ENCODE results near the gene ZNF385C.

The ZNF385C gene

GRCh38 chr17:42081516-42082129 lies 16.6 kb downstream of the ZNF385C start:
- H3K4me3 ChIP-seq (replicated peaks; ENCODE audit: low read depth, low read length), result no peak overlapping the region
- DNase-seq (ENCODE audit: extremely low read depth, low read depth), result no peak
- TF ChIP-seq CTCF (IDR thresholded peaks at IDR 0.05; ENCODE audit: low read depth, low read length, missing control alignments), result no peak

- no peak overlapping the region for H3K4me3 ChIP-seq (replicated peaks; ENCODE audit: low read depth, low read length)
- no peak for TF ChIP-seq CTCF (IDR thresholded peaks at IDR 0.05; ENCODE audit: low read depth, low read length, missing control alignments)
- no peak for DNase-seq (ENCODE audit: extremely low read depth, low read depth)
Measured at GRCh38 chr17:42079541-42079940, 18.7 kb downstream of the ZNF385C start.

GRCh38 chr17:42078396-42079043 lies 19.8 kb downstream of the ZNF385C start:
- no peak for TF ChIP-seq CTCF (IDR thresholded peaks at IDR 0.05; ENCODE audit: low read depth, low read length, missing control alignments)
- no peak overlapping the region for H3K4me3 ChIP-seq (replicated peaks; ENCODE audit: low read depth, low read length)
- DNase-seq (ENCODE audit: extremely low read depth, low read depth), result no peak

GRCh38 chr17:42077755-42078154 lies 20.5 kb downstream of the ZNF385C start:
- DNase-seq (ENCODE audit: extremely low read depth, low read depth), result no peak
- no peak for TF ChIP-seq CTCF (IDR thresholded peaks at IDR 0.05; ENCODE audit: low read depth, low read length, missing control alignments)

GRCh38 chr17:42076797-42077559 lies 21.3 kb downstream of the ZNF385C start:
- no peak overlapping the region for H3K4me3 ChIP-seq (replicated peaks; ENCODE audit: low read depth, low read length)
- TF ChIP-seq CTCF (IDR thresholded peaks at IDR 0.05; ENCODE audit: low read depth, low read length, missing control alignments), result no peak
- DNase-seq (ENCODE audit: extremely low read depth, low read depth), result no peak

More at GRCh38 chr17:42077755-42078154, 20.5 kb downstream of the ZNF385C start:
- H3K4me3 ChIP-seq (replicated peaks; ENCODE audit: low read depth, low read length), result no peak overlapping the region

- TF ChIP-seq CTCF (IDR thresholded peaks at IDR 0.05; ENCODE audit: low read depth, low read length, missing control alignments), result no peak
- no peak overlapping the region for H3K4me3 ChIP-seq (replicated peaks; ENCODE audit: low read depth, low read length)
- no peak for DNase-seq (ENCODE audit: extremely low read depth, low read depth)
Measured at GRCh38 chr17:42075789-42076188, 22.5 kb downstream of the ZNF385C start.
